Esophagus squamous epithelium (tissue), 4 donors: ENCODE measurements around the gene PRKN.

ENCODE experiments used
- POLR2A ChIP-seq, 4 donors: fragments of 450-650 bp; IDR thresholded peaks; one replicate each; pipeline ENCODE4 v1.6.1; 2017; ENCODE audit warnings: antibody characterized with exemption in 4 of 4, mild to moderate bottlenecking in 4 of 4, moderate library complexity in 3 of 4
- TF ChIP-seq, protein P1 (sequence below), 6 experiments: fragments of 450-650 bp in 4 of 6; fragments of 200-600 bp in 2 of 6; sonication (generic) in 2 of 6; IDR thresholded peaks; one replicate each; pipeline ENCODE4 v1.5.1; 2016 to 2019; ENCODE audit warnings: antibody characterized with exemption in 6 of 6, mild to moderate bottlenecking in 4 of 6, moderate library complexity in 4 of 6

DNA sequence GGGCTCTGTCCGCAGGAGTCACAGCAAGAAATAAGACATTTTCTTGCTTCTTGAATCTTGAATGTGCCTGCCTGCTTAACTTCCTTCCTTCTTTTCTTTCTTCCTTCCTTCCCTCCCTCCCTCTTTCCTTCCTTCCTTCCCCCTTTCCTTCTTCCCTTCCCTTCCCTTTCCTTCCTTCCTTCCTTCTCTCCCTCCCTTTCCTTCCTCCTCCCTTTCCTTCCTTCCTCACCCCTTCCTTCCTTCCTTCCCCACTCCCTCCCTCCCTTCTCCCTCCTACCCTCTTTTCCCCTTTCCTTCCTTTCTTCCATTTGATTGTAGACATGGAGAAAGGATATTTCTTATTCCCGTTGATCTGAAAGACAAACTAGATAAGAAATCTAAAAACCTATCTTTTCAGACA is 1016.9 kb downstream of the PRKN start:
- TF ChIP-seq, protein P1, sequence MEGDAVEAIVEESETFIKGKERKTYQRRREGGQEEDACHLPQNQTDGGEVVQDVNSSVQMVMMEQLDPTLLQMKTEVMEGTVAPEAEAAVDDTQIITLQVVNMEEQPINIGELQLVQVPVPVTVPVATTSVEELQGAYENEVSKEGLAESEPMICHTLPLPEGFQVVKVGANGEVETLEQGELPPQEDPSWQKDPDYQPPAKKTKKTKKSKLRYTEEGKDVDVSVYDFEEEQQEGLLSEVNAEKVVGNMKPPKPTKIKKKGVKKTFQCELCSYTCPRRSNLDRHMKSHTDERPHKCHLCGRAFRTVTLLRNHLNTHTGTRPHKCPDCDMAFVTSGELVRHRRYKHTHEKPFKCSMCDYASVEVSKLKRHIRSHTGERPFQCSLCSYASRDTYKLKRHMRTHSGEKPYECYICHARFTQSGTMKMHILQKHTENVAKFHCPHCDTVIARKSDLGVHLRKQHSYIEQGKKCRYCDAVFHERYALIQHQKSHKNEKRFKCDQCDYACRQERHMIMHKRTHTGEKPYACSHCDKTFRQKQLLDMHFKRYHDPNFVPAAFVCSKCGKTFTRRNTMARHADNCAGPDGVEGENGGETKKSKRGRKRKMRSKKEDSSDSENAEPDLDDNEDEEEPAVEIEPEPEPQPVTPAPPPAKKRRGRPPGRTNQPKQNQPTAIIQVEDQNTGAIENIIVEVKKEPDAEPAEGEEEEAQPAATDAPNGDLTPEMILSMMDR (IDR thresholded peaks at IDR 0.05): no peak
- no peak for TF ChIP-seq POLR2A (IDR thresholded peaks at IDR 0.05)
